Hepatocyte (in vitro differentiated cells): Measurements from ENCODE around the gene CHRNB1. TPM values are rescaled to one million over a fixed set of nuclear protein-coding genes. Genes with fewer than 3 reads are reported as not detected.

ENCODE experiments used
- DNase-seq: peaks from one replicate; pipeline ENCODE4 v3.0.0-alpha.2; 2016; ENCODE audit warnings: low spot score
- H2AFZ ChIP-seq: fragments of 200-600 bp; sonication (generic); 2 replicates; pipeline ENCODE4 v1.6.0; 2016; ENCODE audit warnings: antibody characterized with exemption, mild to moderate bottlenecking
- H3K27ac ChIP-seq: fragments of 200-600 bp; sonication (generic); 2 replicates; pipeline ENCODE4 v1.5.1; 2016; ENCODE audit warnings: mild to moderate bottlenecking
- H3K27me3 ChIP-seq: fragments of 200-600 bp; sonication (generic); 2 replicates; pipeline ENCODE4 v1.6.1; 2016
- H3K36me3 ChIP-seq: fragments of 200-600 bp; sonication (generic); replicated peaks from 2 replicates; pipeline ENCODE4 v1.5.1; 2016; ENCODE audit warnings: low read depth; ENCODE audit not compliant: insufficient read depth
- H3K4me1 ChIP-seq: fragments of 200-600 bp; sonication (generic); 2 replicates; pipeline ENCODE4 v1.5.1; 2016; ENCODE audit warnings: mild to moderate bottlenecking, moderate library complexity; ENCODE audit not compliant: insufficient read depth
- H3K4me2 ChIP-seq: fragments of 200-600 bp; sonication (generic); 2 replicates; pipeline ENCODE4 v1.6.0; 2016
- H3K4me3 ChIP-seq: fragments of 200-600 bp; sonication (generic); 2 replicates; pipeline ENCODE4 v1.5.1; 2016; ENCODE audit warnings: mild to moderate bottlenecking
- H3K79me2 ChIP-seq: fragments of 200-600 bp; sonication (generic); 2 replicates; pipeline ENCODE4 v1.6.0; 2017; ENCODE audit warnings: mild to moderate bottlenecking
- H3K9me2 ChIP-seq: fragments of 200-600 bp; sonication (generic); replicated peaks from 2 replicates; pipeline ENCODE4 v1.6.0; 2017; ENCODE audit warnings: mild to moderate bottlenecking; ENCODE audit not compliant: insufficient read depth
- H3K9me3 ChIP-seq: fragments of 200-600 bp; sonication (generic); 2 replicates; pipeline ENCODE4 v1.5.1; 2016; ENCODE audit warnings: low read depth, mild to moderate bottlenecking
- H4K20me1 ChIP-seq: fragments of 200-600 bp; sonication (generic); 2 replicates; pipeline ENCODE4 v1.6.0; 2016; ENCODE audit warnings: mild to moderate bottlenecking; ENCODE audit not compliant: insufficient read depth, poor library complexity, severe bottlenecking
- EZH2 ChIP-seq: fragments of 200-600 bp; sonication (generic); IDR thresholded peaks from 2 replicates; pipeline ENCODE4 v1.6.1; 2016; ENCODE audit warnings: antibody characterized with exemption, mild to moderate bottlenecking, borderline replicate concordance
- EZH2phosphoT487 ChIP-seq: fragments of 200-600 bp; sonication (generic); IDR thresholded peaks from one replicate; pipeline ENCODE4 v1.6.1; 2018; ENCODE audit warnings: antibody characterized with exemption, mild to moderate bottlenecking, low read depth, moderate library complexity; ENCODE audit not compliant: unreplicated experiment, severe bottlenecking
- WGBS: methylation state at CpG from one replicate; pipeline ENCODE4 v1.1.6; 2016; ENCODE audit warnings: low lambda C conversion rate; ENCODE audit errors: missing lambda C conversion rate; 5-methylcytosine and 5-hydroxymethylcytosine counted together
- polyA plus RNA-seq: library from polyadenylated mRNA; unstranded; fragments of >200 nt; fragmentation: Nextera tagmentation; extraction: Ambion mirVana; gene quantifications from 2 replicates; pipeline ENCODE4 v1.2.1, GENCODE V29; 2016
- total RNA-seq: library from RNA; depleted of rRNA; stranded (reverse); fragments of >200 nt; gene quantifications from 2 replicates; pipeline ENCODE4 v1.2.3, GENCODE V29; 2014
- TF ChIP-seq, protein P1 (sequence below): fragments of 200-600 bp; sonication (generic); IDR thresholded peaks from 2 replicates; pipeline ENCODE4 v1.5.1; 2016; ENCODE audit warnings: antibody characterized with exemption, mild to moderate bottlenecking; ENCODE audit not compliant: poor library complexity

Gene CHRNB1
- total and polyA plus RNA-seq, 2 experiments from 2014 or later, result 10.9 to 17.5 TPM

DNA sequence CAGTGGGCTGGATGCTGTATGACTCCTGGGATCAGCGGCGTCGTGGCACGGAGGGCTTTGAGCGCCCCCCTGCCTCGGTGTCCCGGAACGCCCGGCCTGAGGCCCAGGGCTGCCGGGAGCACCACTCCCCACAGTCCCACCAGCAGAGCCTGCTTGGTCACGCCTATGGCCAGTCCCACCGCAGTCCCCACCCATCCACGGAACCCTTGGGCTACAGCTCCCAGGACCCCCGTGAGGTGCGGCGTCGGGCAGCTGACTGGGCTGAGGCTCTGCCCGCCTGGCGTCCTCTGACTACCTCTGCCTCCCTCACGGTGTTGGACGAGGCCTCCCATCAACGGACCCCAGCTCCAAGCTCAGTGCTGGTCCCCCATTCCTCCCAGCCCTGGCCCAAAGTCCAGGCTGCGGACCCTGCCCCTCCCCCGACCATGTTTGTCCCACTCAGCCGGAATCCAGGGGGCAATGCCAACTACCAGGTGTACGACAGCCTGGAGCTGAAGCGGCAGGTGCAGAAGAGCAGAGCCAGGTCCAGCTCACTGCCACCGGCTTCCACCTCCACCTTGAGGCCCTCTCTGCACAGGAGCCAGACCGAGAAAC, 17.9 kb upstream of the CHRNB1 start:
- H3K79me2 ChIP-seq, result no peaks in the 10 kb centered on the region
- H3K4me1 ChIP-seq, result no peaks in the 10 kb centered on the region
- no peak overlapping the region for H3K4me2 ChIP-seq
- TF ChIP-seq EZH2phosphoT487 (no peak), EZH2 (no peak)
- TF ChIP-seq, protein P1, sequence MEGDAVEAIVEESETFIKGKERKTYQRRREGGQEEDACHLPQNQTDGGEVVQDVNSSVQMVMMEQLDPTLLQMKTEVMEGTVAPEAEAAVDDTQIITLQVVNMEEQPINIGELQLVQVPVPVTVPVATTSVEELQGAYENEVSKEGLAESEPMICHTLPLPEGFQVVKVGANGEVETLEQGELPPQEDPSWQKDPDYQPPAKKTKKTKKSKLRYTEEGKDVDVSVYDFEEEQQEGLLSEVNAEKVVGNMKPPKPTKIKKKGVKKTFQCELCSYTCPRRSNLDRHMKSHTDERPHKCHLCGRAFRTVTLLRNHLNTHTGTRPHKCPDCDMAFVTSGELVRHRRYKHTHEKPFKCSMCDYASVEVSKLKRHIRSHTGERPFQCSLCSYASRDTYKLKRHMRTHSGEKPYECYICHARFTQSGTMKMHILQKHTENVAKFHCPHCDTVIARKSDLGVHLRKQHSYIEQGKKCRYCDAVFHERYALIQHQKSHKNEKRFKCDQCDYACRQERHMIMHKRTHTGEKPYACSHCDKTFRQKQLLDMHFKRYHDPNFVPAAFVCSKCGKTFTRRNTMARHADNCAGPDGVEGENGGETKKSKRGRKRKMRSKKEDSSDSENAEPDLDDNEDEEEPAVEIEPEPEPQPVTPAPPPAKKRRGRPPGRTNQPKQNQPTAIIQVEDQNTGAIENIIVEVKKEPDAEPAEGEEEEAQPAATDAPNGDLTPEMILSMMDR, result no peak
- H4K20me1 ChIP-seq, result no peaks in the 10 kb centered on the region
- no peaks in the 10 kb centered on the region for H3K9me3 ChIP-seq
- 91% methylated on average over 27 of the region's 29 CpGs for whole genome bisulfite sequencing
- no peaks in the 10 kb centered on the region for H3K9me2 ChIP-seq
- H3K27ac ChIP-seq, result no peak overlapping the region
- no peak overlapping the region for H2AFZ ChIP-seq
- no peak overlapping the region for H3K4me3 ChIP-seq
- no peaks in the 10 kb centered on the region for H3K36me3 ChIP-seq
- no peaks in the 10 kb centered on the region for H3K27me3 ChIP-seq
- no peak for DNase-seq

GRCh38 chr17:7427549-7427948, 17.3 kb upstream of the CHRNB1 start:
- Histone ChIP-seq H3K27me3 (no peaks in the 10 kb centered on the region), H3K4me1 (no peaks in the 10 kb centered on the region), H4K20me1 (no peaks in the 10 kb centered on the region), H3K4me3 (no peak overlapping the region), H3K36me3 (no peaks in the 10 kb centered on the region), H3K9me2 (no peaks in the 10 kb centered on the region), H2AFZ (no peak overlapping the region), H3K79me2 (no peaks in the 10 kb centered on the region), H3K9me3 (no peaks in the 10 kb centered on the region), H3K27ac (no peak overlapping the region), H3K4me2 (no peak overlapping the region)
- no peak for DNase-seq
- 91% methylated on average over 7 of the region's 7 CpGs for WGBS
- TF ChIP-seq EZH2phosphoT487 (no peak), EZH2 (no peak)
- TF ChIP-seq, protein P1, result no peak

DNA sequence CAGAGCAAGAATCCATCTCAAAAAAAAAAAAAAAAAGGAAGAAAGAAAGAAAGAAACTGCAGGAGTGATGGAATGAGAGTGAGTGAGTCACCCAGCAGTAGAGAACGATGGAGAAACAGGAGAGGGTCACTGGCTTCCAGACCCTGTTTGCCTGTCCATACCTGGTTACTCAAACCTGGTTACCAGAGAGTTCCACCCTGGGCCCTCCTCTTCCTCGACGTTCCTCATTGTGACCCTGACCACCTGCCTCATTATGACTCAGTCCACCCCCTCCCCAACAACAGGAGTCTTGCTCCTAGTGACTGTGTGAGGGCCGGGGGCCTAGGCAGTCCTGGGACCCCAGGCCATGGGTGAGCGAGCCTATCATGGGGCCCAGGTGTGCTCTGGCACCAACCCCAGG, 16.3 kb upstream of the CHRNB1 start, which contains the start of gene SPEM3:
SPEM3 (plus strand) TSS at position 301 of the 400 bp plus-strand sequence; CDS start at position 347, 46 bp downstream.
- WGBS, result 89% methylated on average over 5 of the region's 5 CpGs
- Histone ChIP-seq H3K4me3 (no peak within 1 kb of the TSS), H3K4me2 (no peak within 1 kb of the TSS), H3K27ac (no peak within 1 kb of the TSS), H3K79me2 (no peaks in the 10 kb centered on the region), H2AFZ (no peak within 1 kb of the TSS), H3K9me3 (no peaks in the 10 kb centered on the region), H4K20me1 (no peaks in the 10 kb centered on the region), H3K36me3 (no peaks in the 10 kb centered on the region), H3K9me2 (no peaks in the 10 kb centered on the region), H3K27me3 (no peaks in the 10 kb centered on the region), H3K4me1 (no peaks in the 10 kb centered on the region)
- no peak for TF ChIP-seq EZH2phosphoT487
- TF ChIP-seq EZH2, result no peak
- TF ChIP-seq, protein P1, result no peak
- no peak for DNase-seq

DNA sequence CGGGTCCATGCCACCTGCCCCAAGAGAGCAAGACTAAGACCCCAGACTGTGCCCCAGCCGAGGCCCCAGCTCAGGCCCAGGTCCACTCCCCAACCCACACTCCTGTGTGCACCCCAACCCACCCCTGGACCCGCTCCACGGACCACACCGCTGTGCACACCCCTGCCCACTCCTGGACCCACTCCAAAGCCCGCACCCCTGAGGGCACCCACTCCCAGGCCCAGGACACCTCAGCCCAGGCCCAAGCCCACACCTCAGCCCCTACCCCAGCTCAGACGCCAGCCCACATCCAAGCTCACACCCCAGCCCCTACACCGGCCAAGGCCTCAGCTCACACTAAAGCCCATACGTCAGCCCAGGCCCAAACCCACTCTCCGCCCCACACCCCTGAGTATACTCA, 15.1 kb upstream of the CHRNB1 start:
- 97% methylated on average over 6 of the region's 10 CpGs for WGBS
- no peak overlapping the region for H3K4me3 ChIP-seq
- H3K9me2 ChIP-seq, result no peaks in the 10 kb centered on the region
- H3K4me2 ChIP-seq, result no peak overlapping the region
- no peak overlapping the region for H2AFZ ChIP-seq
- no peaks in the 10 kb centered on the region for H3K4me1 ChIP-seq
- H3K79me2 ChIP-seq, result no peaks in the 10 kb centered on the region
- H4K20me1 ChIP-seq, result no peaks in the 10 kb centered on the region
- no peak for DNase-seq
- no peaks in the 10 kb centered on the region for H3K36me3 ChIP-seq
- no peaks in the 10 kb centered on the region for H3K27me3 ChIP-seq
- TF ChIP-seq, protein P1, result no peak
- TF ChIP-seq EZH2 (no peak), EZH2phosphoT487 (no peak)
- H3K9me3 ChIP-seq, result no peaks in the 10 kb centered on the region
- H3K27ac ChIP-seq, result no peak overlapping the region
